Medulla oblongata (tissue), 1 donor: ENCODE measurements around the gene EFNB3.

Experiments used
- DNase-seq: peaks from one replicate; pipeline ENCODE4 v3.0.0-alpha.2; 2015; ENCODE audit errors: extremely low spot score

The EFNB3 gene

GRCh38 chr17:7700510-7700909, 4.5 kb upstream of the EFNB3 start:
- no peak for DNase-seq

- DNase-seq, result no peak
Measured at GRCh38 chr17:7701681-7702080, 3.3 kb upstream of the EFNB3 start.

GRCh38 chr17:7702776-7703175, 2.2 kb upstream of the EFNB3 start:
- no peak for DNase-seq

GRCh38 chr17:7703584-7704479, 1.2 kb upstream of the EFNB3 start:
- DNase-seq, result no peak

- DNase-seq, result no peak
Measured at GRCh38 chr17:7705269-7706255, 560 bp downstream of the EFNB3 start.

GRCh38 chr17:7706631-7707354, 1.8 kb downstream of the EFNB3 start:
- no peak for DNase-seq

- DNase-seq, result no peak
Measured at GRCh38 chr17:7707446-7707845, 2.4 kb downstream of the EFNB3 start.

- no peak for DNase-seq
Measured at GRCh38 chr17:7707858-7708750, 3.1 kb downstream of the EFNB3 start.

- no peak for DNase-seq
Measured at GRCh38 chr17:7709031-7709430, 4.0 kb downstream of the EFNB3 start.

- DNase-seq, result no peak
Measured at GRCh38 chr17:7710301-7710700, 5.3 kb downstream of the EFNB3 start.

GRCh38 chr17:7711051-7711755, 6.2 kb downstream of the EFNB3 start:
- DNase-seq, result no peak

- DNase-seq, result no peak
Measured at GRCh38 chr17:7712111-7712771, 7.2 kb downstream of the EFNB3 start.

GRCh38 chr17:7713782-7714181, 8.8 kb downstream of the EFNB3 start:
- no peak for DNase-seq

GRCh38 chr17:7714721-7715594, 10.0 kb downstream of the EFNB3 start:
- DNase-seq, result no peak

- DNase-seq, result no peak
Measured at GRCh38 chr17:7715936-7716886, 11.2 kb downstream of the EFNB3 start.

- peak; percentile 65 for DNase-seq
Measured at GRCh38 chr17:7716901-7717755, 12.1 kb downstream of the EFNB3 start, which contains the start of gene DNAH2. Gene DNAH2 (plus strand): TSS chr17:7717744. CDS start chr17:7719735, 1,991 bp downstream.
